ENCODE measurements around the gene TCEAL4.

DNA sequence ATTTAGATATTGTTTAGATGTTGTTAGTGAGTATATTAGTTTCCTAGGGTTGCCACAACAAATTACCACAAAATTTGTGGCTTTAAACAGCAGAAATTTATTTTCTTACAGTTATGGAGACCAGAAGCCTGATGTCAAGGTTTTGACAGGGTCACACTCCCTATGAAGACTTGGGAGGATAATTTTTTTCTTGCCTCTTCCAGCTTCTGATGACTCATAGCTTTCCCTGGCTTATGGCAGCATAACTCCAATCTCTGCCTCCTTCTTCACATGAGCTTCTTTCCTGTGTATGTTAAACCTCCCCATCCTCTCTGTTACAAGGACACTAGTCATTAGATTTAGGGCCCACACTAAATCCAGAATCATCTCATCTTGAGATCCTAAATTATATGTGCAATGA, 45.2 kb upstream of the TCEAL4 start:
- no peak for TF ChIP-seq CTCF (IDR thresholded peaks at IDR 0.05; ENCODE audit: low read depth, low read length, poor library complexity, severe bottlenecking)
- no peak for TF ChIP-seq EZH2phosphoT487 (IDR thresholded peaks at IDR 0.05; ENCODE audit: borderline replicate concordance, low read length)
